ENCODE results near the gene CALML3.

The CALML3 gene

GRCh38 chr10:5574642-5575131, 49.9 kb downstream of the CALML3 start:
- DNase-seq (ENCODE audit: low read depth, low spot score), result no peak
- no peak overlapping the region for H3K4me3 ChIP-seq (ENCODE audit: low read length)

DNA sequence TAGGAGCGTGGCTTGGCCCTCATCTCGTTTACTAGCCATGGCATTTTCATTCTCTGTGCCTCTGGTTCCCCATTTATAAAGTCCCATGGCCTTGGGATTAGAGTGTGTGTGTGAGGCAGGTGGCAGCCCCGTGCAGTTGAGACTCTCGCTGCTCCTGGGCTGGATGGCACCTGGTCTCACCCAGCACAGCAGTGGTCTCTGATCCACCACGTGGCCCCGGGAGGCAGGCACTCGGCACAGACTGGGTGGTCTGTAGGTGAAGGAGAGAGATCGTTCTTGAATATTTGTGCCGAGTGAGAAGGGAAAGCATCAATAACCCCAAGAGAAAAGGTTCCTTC, 50.4 kb downstream of the CALML3 start:
- no peak overlapping the region for H3K4me3 ChIP-seq (ENCODE audit: low read length)
- no peak for DNase-seq (ENCODE audit: low read depth, low spot score)

- no peak for DNase-seq (ENCODE audit: low read depth, low spot score)
- H3K4me3 ChIP-seq (ENCODE audit: low read length), result no peak overlapping the region
Measured at GRCh38 chr10:5575482-5576153, 50.9 kb downstream of the CALML3 start.

- H3K4me3 ChIP-seq (ENCODE audit: low read length), result no peak overlapping the region
- no peak for DNase-seq (ENCODE audit: low read depth, low spot score)
Measured at GRCh38 chr10:5576154-5576748, 51.5 kb downstream of the CALML3 start.

Measured in Jurkat, Clone E6-1 (cell line).